ENCODE measurements around the gene POLDIP3. TPM values are rescaled to one million over a fixed set of nuclear protein-coding genes. Genes with fewer than 3 reads are reported as not detected.
"Not testable (repeated sequence)": the region's sequence is repeated elsewhere in the genome, so short reads cannot be mapped to it uniquely, and the experiment has no call there.

The POLDIP3 gene
- polyA plus RNA-seq, 1 donor, result 54.9 TPM

GRCh38 chr22:42560381-42560780, 54.3 kb downstream of the POLDIP3 start:
- DNase-seq (ENCODE audit: low read depth), result no peak

DNA sequence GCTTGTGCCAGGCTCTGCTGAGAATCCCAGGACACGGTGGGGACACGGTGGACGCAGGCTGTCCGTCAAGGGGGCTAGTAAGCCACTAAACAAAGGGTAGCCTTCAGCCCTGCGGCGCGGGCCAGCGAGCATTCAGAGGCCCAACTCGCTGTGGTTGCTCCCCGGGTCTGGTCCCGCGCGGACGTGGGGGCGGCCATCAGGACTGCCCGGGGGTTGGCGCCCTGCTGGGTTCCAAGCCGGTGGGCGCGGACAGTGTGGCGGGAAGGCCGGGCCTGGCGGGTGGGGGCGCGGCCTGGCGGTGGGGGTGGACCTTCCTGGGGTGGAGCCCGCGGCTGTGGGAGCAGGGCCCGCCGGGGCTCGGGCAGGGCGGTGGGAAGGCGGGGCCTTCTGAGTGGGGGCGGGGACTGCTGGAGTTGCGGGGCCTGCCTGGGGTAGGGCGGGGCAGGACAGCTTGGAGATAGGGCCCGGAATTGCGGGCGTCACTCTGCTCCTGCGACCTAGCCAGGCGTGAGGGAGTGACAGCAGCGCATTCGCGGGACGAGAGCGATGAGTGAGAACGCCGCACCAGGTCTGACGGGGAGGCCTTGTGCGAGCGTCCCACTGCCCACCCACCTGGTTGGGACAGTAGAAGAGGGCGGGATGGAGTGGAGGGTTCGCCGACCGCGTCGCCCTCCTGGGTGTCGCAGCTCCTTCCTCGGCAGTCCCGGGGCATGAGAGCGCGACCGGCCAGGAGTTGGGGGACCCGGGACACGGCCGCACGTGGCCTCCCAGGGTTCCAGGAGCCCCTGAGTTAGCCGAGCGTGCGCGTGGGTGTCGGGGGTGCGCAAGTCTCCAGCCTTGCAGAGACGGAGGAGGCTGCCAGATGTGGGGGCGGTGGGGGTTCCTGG, 61.0 kb downstream of the POLDIP3 start, which contains the start of gene SERHL2:
Gene SERHL2 (plus strand): TSS at position 482 of the 887 bp plus-strand sequence. CDS start 65 bp downstream, at position 547.
- peak; percentile 34 for DNase-seq (ENCODE audit: low read depth)

GRCh38 chr22:42552294-42552647, 62.4 kb downstream of the POLDIP3 start:
- DNase-seq (ENCODE audit: low read depth), result not testable (repeated sequence)

GRCh38 chr22:42549331-42550060, 65.2 kb downstream of the POLDIP3 start:
- DNase-seq (ENCODE audit: low read depth), result no peak

- DNase-seq (ENCODE audit: low read depth), result no peak
Measured at GRCh38 chr22:42548597-42549330, 65.9 kb downstream of the POLDIP3 start.

DNA sequence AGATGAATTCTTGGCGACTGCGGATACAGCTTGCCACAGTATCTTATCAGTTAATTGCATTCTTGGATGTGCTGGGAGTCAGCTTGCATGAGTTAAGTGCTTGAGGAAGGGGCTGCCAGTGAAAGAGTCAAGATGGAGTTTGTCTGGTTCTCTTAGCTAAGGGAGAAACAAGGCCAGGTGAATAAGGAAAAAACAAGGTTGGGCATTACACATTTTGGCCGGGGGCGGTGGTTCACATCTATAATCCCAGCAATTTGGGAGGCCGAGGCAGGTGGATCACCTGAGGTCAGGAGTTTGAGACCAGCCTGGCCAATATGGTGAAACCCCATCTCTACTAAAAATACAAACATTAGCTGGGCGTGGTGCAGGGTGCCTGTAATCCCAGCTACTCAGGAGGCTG, 66.6 kb downstream of the POLDIP3 start:
- DNase-seq (ENCODE audit: low read depth), result not testable (repeated sequence)

GRCh38 chr22:42547562-42547961, 67.1 kb downstream of the POLDIP3 start:
- DNase-seq (ENCODE audit: low read depth), result no peak

- no peak for DNase-seq (ENCODE audit: low read depth)
Measured at GRCh38 chr22:42544686-42545085, 70.0 kb downstream of the POLDIP3 start.

- not testable (repeated sequence) for DNase-seq (ENCODE audit: low read depth)
Measured at GRCh38 chr22:42539236-42539771, 75.4 kb downstream of the POLDIP3 start.

DNA sequence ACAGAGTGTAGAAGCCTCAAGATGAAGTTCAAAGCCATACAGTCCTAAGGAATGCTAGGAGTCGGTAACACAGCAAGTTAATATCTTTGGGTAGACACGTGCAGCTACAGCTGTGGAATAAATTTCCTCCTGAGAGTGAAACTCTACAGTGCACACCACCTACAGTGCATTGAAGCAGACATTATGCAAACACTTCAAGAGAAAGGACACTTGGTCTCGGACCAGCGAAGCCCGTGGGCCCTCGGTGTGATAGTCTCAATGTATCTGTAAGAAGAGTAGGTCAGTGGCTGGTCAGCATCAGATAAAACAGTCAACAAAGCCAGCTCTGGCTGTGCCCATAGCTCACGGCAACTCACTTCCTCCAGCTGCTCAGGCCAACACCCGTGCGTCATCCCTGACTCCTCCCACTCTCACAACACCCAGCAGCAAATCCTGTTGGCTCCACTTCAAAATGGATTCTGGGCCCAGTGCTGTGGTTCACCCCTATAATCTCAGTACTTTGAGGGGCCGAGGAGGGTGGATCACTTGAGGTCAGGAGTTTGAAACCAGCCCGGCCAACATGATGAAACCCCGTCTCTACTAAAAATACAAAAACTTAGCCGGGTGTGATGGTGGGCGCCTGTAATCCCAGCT, 77.4 kb downstream of the POLDIP3 start:
- not testable (repeated sequence) for DNase-seq (ENCODE audit: low read depth)

DNA sequence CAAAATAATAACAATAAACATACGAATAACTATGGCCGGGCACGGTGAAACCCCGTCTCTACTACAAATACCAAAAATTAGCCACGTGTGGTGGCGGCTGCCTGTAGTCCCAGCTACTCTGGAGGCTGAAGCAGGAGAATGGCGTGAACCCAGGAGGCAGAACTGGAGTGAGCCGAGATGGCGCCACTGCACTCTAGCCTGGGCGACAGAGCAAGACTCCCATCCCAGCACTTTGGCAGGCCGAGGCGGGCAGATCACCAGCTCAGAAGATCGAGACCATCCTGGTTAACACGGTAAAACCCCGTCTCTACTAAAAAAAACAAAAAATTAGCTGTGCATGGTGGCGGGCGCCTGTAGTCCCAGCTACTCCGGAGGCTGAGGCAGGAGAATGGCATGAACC, 78.0 kb downstream of the POLDIP3 start:
- not testable (repeated sequence) for DNase-seq (ENCODE audit: low read depth)

- no peak for DNase-seq (ENCODE audit: low read depth)
Measured at GRCh38 chr22:42536166-42536565, 78.5 kb downstream of the POLDIP3 start.

- DNase-seq (ENCODE audit: low read depth), result not testable (repeated sequence)
Measured at GRCh38 chr22:42535082-42535731, 79.5 kb downstream of the POLDIP3 start.

Other genes with a start within 250 kb of the POLDIP3 start
- gene NFAM1, start 182.5 kb downstream of the POLDIP3 start, polyA plus RNA-seq (ENCODE audit: insufficient read length), result 0.56 TPM
- gene RRP7A, start 95.1 kb downstream of the POLDIP3 start, polyA plus RNA-seq (ENCODE audit: insufficient read length), result 16.5 TPM
- gene SERHL2, start 60.9 kb downstream of the POLDIP3 start, polyA plus RNA-seq (ENCODE audit: insufficient read length), result 3.2 TPM
- 0.18 TPM for gene ATP5MGL, start 25.7 kb upstream of the POLDIP3 start, polyA plus RNA-seq (ENCODE audit: insufficient read length)
- 156 TPM for gene CYB5R3, start 34.5 kb upstream of the POLDIP3 start, polyA plus RNA-seq (ENCODE audit: insufficient read length)
- gene A4GALT, start 106.0 kb upstream of the POLDIP3 start, polyA plus RNA-seq (ENCODE audit: insufficient read length), result 29.1 TPM
- 37.3 TPM for gene ARFGAP3, start 242.4 kb upstream of the POLDIP3 start, polyA plus RNA-seq (ENCODE audit: insufficient read length)

Data from forelimb muscle (tissue), 1 donor.